ENCODE measurements around the gene MRPL28.

The MRPL28 gene

DNA sequence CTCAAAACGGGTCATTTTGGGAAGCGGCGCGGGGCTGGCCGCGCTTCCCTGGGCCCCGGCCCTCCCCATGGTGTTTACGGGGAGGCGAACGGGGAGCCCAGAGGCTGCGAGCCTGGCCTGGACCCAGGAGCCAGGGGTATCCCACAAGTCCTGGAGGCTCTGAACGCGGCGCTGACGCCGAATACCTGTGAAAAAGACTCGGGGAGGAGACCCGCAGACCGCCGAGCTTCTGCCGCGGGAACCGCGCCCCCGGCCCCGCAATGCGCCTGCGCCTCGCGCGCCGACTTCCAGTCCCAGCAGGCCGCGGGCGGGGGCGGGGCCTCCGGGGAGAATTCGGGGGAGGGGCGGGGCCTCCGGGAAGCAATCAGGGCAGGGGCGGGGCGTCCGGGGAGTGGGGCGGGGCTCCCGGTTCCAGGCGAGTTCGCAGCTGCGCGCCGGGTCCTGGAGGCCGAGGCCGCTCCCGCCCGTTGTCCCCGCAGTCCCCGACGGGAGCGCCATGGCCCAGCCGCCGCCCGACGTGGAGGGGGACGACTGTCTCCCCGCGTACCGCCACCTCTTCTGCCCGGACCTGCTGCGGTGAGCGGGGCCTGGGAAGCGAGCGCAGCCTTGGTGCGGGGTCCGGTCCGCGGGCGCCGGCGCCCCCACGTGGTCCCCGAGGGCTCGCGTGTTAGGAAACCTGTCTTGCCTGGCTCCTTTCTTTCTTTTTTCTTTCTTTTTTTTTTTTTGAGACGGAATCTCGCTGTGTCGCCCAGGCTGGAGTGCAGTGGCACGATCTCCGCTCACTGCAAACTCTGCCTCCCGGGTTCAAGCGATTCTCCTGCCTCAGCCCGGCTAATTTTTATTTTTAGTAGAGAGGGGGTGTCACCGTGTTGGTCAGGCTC lies 31.4 kb upstream of the MRPL28 start, which contains the start of gene DECR2:
TSS of gene DECR2 (plus strand) at position 418 of the 881 bp plus-strand sequence. CDS start at position 497, 79 bp downstream.
- Histone ChIP-seq H2AFZ (ENCODE audit: low read length) (peak within 1 kb of the TSS; percentile 94), H3K27me3 (ENCODE audit: control insufficient read depth in 3 of 3, insufficient read depth in 3 of 3, low read depth in 1 of 3, low read length in 3 of 3) (no peaks in the 10 kb centered on the region), H3K18ac (ENCODE audit: low read length) (peak within 1 kb of the TSS; percentile 98), H4K91ac (ENCODE audit: low read depth, low read length, poor library complexity) (no peak within 1 kb of the TSS), H3K14ac (ENCODE audit: low read length) (peak within 1 kb of the TSS; percentile 38), H3K23ac (ENCODE audit: low read depth, low read length, poor library complexity) (peak within 1 kb of the TSS; percentile 97), H3K36me3 (replicated peaks in 1 of 2; ENCODE audit: control insufficient read depth in 2 of 2, insufficient read depth in 2 of 2, low read length in 2 of 2) (peaks cover 21 to 30% of the 10 kb centered on the region in 2 donors), H3K4me2 (ENCODE audit: insufficient read depth, low read length, poor library complexity, severe bottlenecking) (peak within 1 kb of the TSS; percentile 89), H3K4me1 (ENCODE audit: control insufficient read depth in 2 of 2, insufficient read depth in 1 of 2, low read depth in 1 of 2, low read length in 2 of 2) (peaks cover 7 to 8% of the 10 kb centered on the region in 2 donors), H3K27ac (replicated peaks; ENCODE audit: low read length) (peak within 1 kb of the TSS; percentile 87), H2BK15ac (ENCODE audit: low read length) (no peak within 1 kb of the TSS), H2AK5ac (ENCODE audit: low read depth, low read length) (peak within 1 kb of the TSS; percentile 84), H3K9me3 (replicated peaks in 1 of 2; ENCODE audit: control insufficient read depth in 2 of 2, insufficient read depth in 1 of 2, low read depth in 1 of 2, low read length in 2 of 2) (no peaks in the 10 kb centered on the region), H3K79me1 (ENCODE audit: low read depth, low read length) (peaks cover 7% of the 10 kb centered on the region), H2BK12ac (ENCODE audit: low read length) (no peak within 1 kb of the TSS), H2BK120ac (ENCODE audit: low read depth, low read length) (peak within 1 kb of the TSS; percentile 24), H4K8ac (ENCODE audit: low read depth, low read length) (no peak within 1 kb of the TSS), H3K4ac (ENCODE audit: low read length) (no peak within 1 kb of the TSS), H3K9ac (ENCODE audit: low read depth, low read length, poor library complexity) (peak within 1 kb of the TSS; percentile 94), H3K4me3 (ENCODE audit: low read length in 2 of 2) (peak within 1 kb of the TSS; percentile 75 to 99), H2BK5ac (ENCODE audit: low read length) (peak within 1 kb of the TSS; percentile 53)
- no CpG with 5 or more reads among the region's 91 CpGs for WGBS, 2 donors (ENCODE audit: extremely low coverage in 2 of 2, insufficient read length in 2 of 2, insufficient replicate concordance in 1 of 2)
- DNase-seq (ENCODE audit: low spot score) = peak; percentile 93

DNA sequence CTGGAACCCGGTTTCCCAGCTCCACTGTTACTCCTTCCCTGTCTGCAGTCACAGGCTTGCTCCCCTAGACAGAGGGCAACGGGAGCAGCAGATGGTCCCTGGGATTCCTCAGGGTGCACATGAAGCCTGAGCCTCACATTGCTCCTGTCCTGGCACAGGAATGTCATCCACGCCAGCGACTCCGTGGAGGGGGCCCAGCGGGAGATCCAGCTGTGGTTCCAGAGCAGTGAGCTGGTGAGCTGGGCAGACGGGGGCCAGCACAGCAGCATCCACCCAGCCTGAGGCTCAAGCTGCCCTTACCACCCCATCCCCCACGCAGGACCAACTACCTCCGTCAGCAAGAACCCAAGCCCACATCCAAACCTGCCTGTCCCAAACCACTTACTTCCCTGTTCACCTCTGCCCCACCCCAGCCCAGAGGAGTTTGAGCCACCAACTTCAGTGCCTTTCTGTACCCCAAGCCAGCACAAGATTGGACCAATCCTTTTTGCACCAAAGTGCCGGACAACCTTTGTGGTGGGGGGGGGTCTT lies 29.8 kb upstream of the MRPL28 start:
- no peak for DNase-seq (ENCODE audit: low spot score)
- WGBS, 2 donors (ENCODE audit: extremely low coverage in 2 of 2, insufficient read length in 2 of 2, insufficient replicate concordance in 1 of 2) = no CpG with 5 or more reads among the region's 10 CpGs
- no peak overlapping the region for H3K14ac ChIP-seq (ENCODE audit: low read length)
- H4K91ac ChIP-seq (ENCODE audit: low read depth, low read length, poor library complexity) = no peak overlapping the region
- peaks cover 7% of the 10 kb centered on the region for H3K79me1 ChIP-seq (ENCODE audit: low read depth, low read length)
- no peak overlapping the region for H2BK12ac ChIP-seq (ENCODE audit: low read length)
- H3K27me3 ChIP-seq (ENCODE audit: control insufficient read depth in 3 of 3, insufficient read depth in 3 of 3, low read depth in 1 of 3, low read length in 3 of 3) = no peaks in the 10 kb centered on the region
- no peaks in the 10 kb centered on the region for H3K9me3 ChIP-seq (replicated peaks in 1 of 2; ENCODE audit: control insufficient read depth in 2 of 2, insufficient read depth in 1 of 2, low read depth in 1 of 2, low read length in 2 of 2)
- no peak overlapping the region for H3K4ac ChIP-seq (ENCODE audit: low read length)
- H3K4me1 ChIP-seq (ENCODE audit: control insufficient read depth in 2 of 2, insufficient read depth in 1 of 2, low read depth in 1 of 2, low read length in 2 of 2) = peaks cover 9 to 15% of the 10 kb centered on the region in 2 donors
- no peak overlapping the region for H4K8ac ChIP-seq (ENCODE audit: low read depth, low read length)
- no peak overlapping the region for H3K4me2 ChIP-seq (ENCODE audit: insufficient read depth, low read length, poor library complexity, severe bottlenecking)
- peak overlapping the region in 1 of 2 donors; percentile 0 for H3K4me3 ChIP-seq (ENCODE audit: low read length in 2 of 2)
- no peak overlapping the region for H2BK15ac ChIP-seq (ENCODE audit: low read length)
- no peak overlapping the region for H3K9ac ChIP-seq (ENCODE audit: low read depth, low read length, poor library complexity)
- no peak overlapping the region for H3K27ac ChIP-seq (replicated peaks; ENCODE audit: low read length)
- H3K36me3 ChIP-seq (replicated peaks in 1 of 2; ENCODE audit: control insufficient read depth in 2 of 2, insufficient read depth in 2 of 2, low read length in 2 of 2) = peaks cover 21 to 30% of the 10 kb centered on the region in 2 donors
- H3K18ac ChIP-seq (ENCODE audit: low read length) = no peak overlapping the region
- H3K23ac ChIP-seq (ENCODE audit: low read depth, low read length, poor library complexity) = no peak overlapping the region
- no peak overlapping the region for H2AFZ ChIP-seq (ENCODE audit: low read length)
- no peak overlapping the region for H2BK120ac ChIP-seq (ENCODE audit: low read depth, low read length)
- peak overlapping the region; percentile 4 for H2BK5ac ChIP-seq (ENCODE audit: low read length)
- no peak overlapping the region for H2AK5ac ChIP-seq (ENCODE audit: low read depth, low read length)

DNA sequence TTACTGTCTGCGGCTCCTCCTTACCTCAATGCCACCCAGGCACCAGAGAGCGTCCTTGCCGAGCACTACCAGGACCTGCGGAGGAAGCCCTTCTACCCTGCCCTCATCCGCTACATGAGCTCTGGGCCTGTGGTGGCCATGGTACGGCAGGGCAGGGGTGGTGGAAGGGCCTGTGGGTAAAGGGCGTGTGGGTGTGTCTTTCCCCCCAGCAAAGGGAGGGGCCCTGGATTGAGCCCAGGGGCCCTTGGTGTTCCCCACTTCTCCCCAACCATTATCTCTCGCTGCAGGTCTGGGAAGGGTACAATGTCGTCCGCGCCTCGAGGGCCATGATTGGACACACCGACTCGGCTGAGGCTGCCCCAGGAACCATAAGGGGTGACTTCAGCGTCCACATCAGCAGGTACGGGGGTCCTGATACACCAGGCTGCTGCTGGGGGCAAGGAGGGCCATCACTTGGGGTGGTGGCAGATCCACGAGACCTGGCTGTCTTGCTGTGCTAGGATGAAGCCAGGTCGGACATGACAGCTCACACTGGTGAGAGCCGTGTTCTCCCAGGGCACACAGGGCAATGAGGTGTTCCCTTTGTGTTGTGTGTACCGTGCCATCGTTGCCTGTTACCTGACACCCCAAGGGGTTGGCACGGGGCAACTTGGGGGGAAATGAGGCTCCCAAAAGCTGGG lies 29.1 kb upstream of the MRPL28 start:
- Histone ChIP-seq H3K4me3 (ENCODE audit: low read length in 2 of 2) (peak overlapping the region in 1 of 2 donors; percentile 0), H2AK5ac (ENCODE audit: low read depth, low read length) (peak overlapping the region; percentile 56), H3K4me1 (ENCODE audit: control insufficient read depth in 2 of 2, insufficient read depth in 1 of 2, low read depth in 1 of 2, low read length in 2 of 2) (peaks cover 9 to 15% of the 10 kb centered on the region in 2 donors), H3K23ac (ENCODE audit: low read depth, low read length, poor library complexity) (peak overlapping the region; percentile 73), H2BK12ac (ENCODE audit: low read length) (no peak overlapping the region), H3K18ac (ENCODE audit: low read length) (no peak overlapping the region), H2BK5ac (ENCODE audit: low read length) (peak overlapping the region; percentile 4), H3K27me3 (ENCODE audit: control insufficient read depth in 3 of 3, insufficient read depth in 3 of 3, low read depth in 1 of 3, low read length in 3 of 3) (no peaks in the 10 kb centered on the region), H3K14ac (ENCODE audit: low read length) (no peak overlapping the region), H3K36me3 (replicated peaks in 1 of 2; ENCODE audit: control insufficient read depth in 2 of 2, insufficient read depth in 2 of 2, low read length in 2 of 2) (peaks cover 21 to 30% of the 10 kb centered on the region in 2 donors), H3K4me2 (ENCODE audit: insufficient read depth, low read length, poor library complexity, severe bottlenecking) (no peak overlapping the region), H4K91ac (ENCODE audit: low read depth, low read length, poor library complexity) (no peak overlapping the region), H3K4ac (ENCODE audit: low read length) (no peak overlapping the region), H2BK15ac (ENCODE audit: low read length) (no peak overlapping the region), H3K9ac (ENCODE audit: low read depth, low read length, poor library complexity) (no peak overlapping the region), H3K27ac (replicated peaks; ENCODE audit: low read length) (no peak overlapping the region), H2BK120ac (ENCODE audit: low read depth, low read length) (no peak overlapping the region), H2AFZ (ENCODE audit: low read length) (no peak overlapping the region), H3K79me1 (ENCODE audit: low read depth, low read length) (peaks cover 7% of the 10 kb centered on the region), H4K8ac (ENCODE audit: low read depth, low read length) (peak overlapping the region; percentile 65), H3K9me3 (replicated peaks in 1 of 2; ENCODE audit: control insufficient read depth in 2 of 2, insufficient read depth in 1 of 2, low read depth in 1 of 2, low read length in 2 of 2) (no peaks in the 10 kb centered on the region)
- WGBS, 2 donors (ENCODE audit: extremely low coverage in 2 of 2, insufficient read length in 2 of 2, insufficient replicate concordance in 1 of 2) = no CpG with 5 or more reads among the region's 22 CpGs
- DNase-seq (ENCODE audit: low spot score) = no peak

All from neuronal stem cell (in vitro differentiated cells).